Measurements from ENCODE around the gene GABARAP.

GABARAP gene

GRCh38 chr17:7281074-7281952 lies 39.1 kb upstream of the GABARAP start, which contains the start of gene SLC2A4:
Gene SLC2A4, plus strand, starts transcription at chr17:7281718. Its CDS starts 217 bp downstream, at chr17:7281935.
- H3K4me3 ChIP-seq (ENCODE audit: low read depth, low read length), result peak within 1 kb of the TSS; percentile 53
- no peak within 1 kb of the TSS for H3K27ac ChIP-seq (ENCODE audit: extremely low read depth, low read depth, low read length)
- CTCF ChIA-PET, result interaction anchor here (0.6 to 9.0 kb wide), 22 partner anchors 11 to 766 kb away, joined by 3 to 160 read pairs (median 4); partner anchors contain the start of genes CTDNEP1 and SENP3
- no peaks in the 10 kb centered on the region; a peak in 1 of 3 replicates for H3K36me3 ChIP-seq (ENCODE audit: control insufficient read depth in 2 of 2, insufficient read depth in 1 of 2, low read length in 2 of 2)
- POLR2A ChIA-PET, result interaction anchor here (0.7 to 3.1 kb wide), 19 partner anchors 10 to 122 kb away, joined by 3 to 20 read pairs (median 4); partner anchors contain the start of genes CTDNEP1, DVL2, ELP5 and NEURL4
- no peaks in the 10 kb centered on the region for H3K9me3 ChIP-seq (ENCODE audit: control insufficient read depth, insufficient read depth, low read depth, low read length)
- H3K4me1 ChIP-seq (ENCODE audit: control insufficient read depth, insufficient read depth, low read length), result peaks cover 9% of the 10 kb centered on the region
- TF ChIP-seq ZSCAN18 (tag by site-specific recombination; IDR thresholded peaks at IDR 0.05) (no peak), IKZF3 (tag by site-specific recombination; IDR thresholded peaks at IDR 0.05) (peak; percentile 81), ZNF449 (tag by site-specific recombination; IDR thresholded peaks at IDR 0.05) (peak; percentile 51), ZNF404 (tag by site-specific recombination; IDR thresholded peaks at IDR 0.05) (no peak), ATF2 (tag by site-specific recombination; IDR thresholded peaks at IDR 0.05; ENCODE audit: low read depth) (no peak), PATZ1 (tag by site-specific recombination; IDR thresholded peaks at IDR 0.05) (peak; percentile 98), ZNF114 (tag by site-specific recombination; IDR thresholded peaks at IDR 0.05) (no peak), SP7 (tag by site-specific recombination; IDR thresholded peaks at IDR 0.05) (no peak), REPIN1 (tag by site-specific recombination; IDR thresholded peaks at IDR 0.05; ENCODE audit: low read depth) (no peak), ZNF623 (tag by site-specific recombination; IDR thresholded peaks at IDR 0.05) (no peak), ZNF26 (tag by site-specific recombination; IDR thresholded peaks at IDR 0.05) (no peak), ZNF692 (tag by site-specific recombination; IDR thresholded peaks at IDR 0.05) (peak; percentile 61; the same call in 1 of the 2 replicates), ZNF280C (tag by site-specific recombination; IDR thresholded peaks at IDR 0.05) (no peak), ZNF324 (tag by site-specific recombination; IDR thresholded peaks at IDR 0.05) (0 out of 2 replicates have a peak, but pooled peaks have one; percentile 25), ZNF600 (tag by site-specific recombination; IDR thresholded peaks at IDR 0.05) (peak; percentile 33), ZNF629 (tag by site-specific recombination; IDR thresholded peaks at IDR 0.05) (peak; percentile 73), ZNF10 (tag by site-specific recombination; IDR thresholded peaks at IDR 0.05) (no peak), ZNF701 (tag by site-specific recombination; IDR thresholded peaks at IDR 0.05) (no peak), BCL6B (tag by site-specific recombination; IDR thresholded peaks at IDR 0.05) (no peak), ZNF707 (tag by site-specific recombination; IDR thresholded peaks at IDR 0.05) (no peak), ZNF792 (tag by site-specific recombination; IDR thresholded peaks at IDR 0.05) (no peak), ZNF776 (tag by site-specific recombination; IDR thresholded peaks at IDR 0.05; ENCODE audit: borderline replicate concordance) (no peak), GLIS2 (tag by site-specific recombination; IDR thresholded peaks at IDR 0.05) (peak; percentile 63; the same call in 1 of the 2 replicates)
